HG03460 (cell line): ENCODE data around the gene CACNA1C.
A peak's percentile ranks its signal among the peaks of the same experiment; 100 is the strongest.

Experiments
- ATAC-seq: cut with Tn5 transposase; IDR thresholded peaks from one replicate; pipeline ENCODE4 v1.9.1; 2021; ENCODE audit not compliant: unreplicated experiment

Gene CACNA1C

GRCh38 chr12:2052826-2053678, at the start of gene CACNA1C:
CACNA1C (plus strand) TSS chr12:2052987; CDS start chr12:2053563, 576 bp downstream.
- no peak for ATAC-seq

GRCh38 chr12:2003676-2004112, 49.1 kb upstream of the CACNA1C start:
- peak; percentile 34 for ATAC-seq

- peak; percentile 98 for ATAC-seq
These were observed 48.5 kb upstream of the CACNA1C start, which contains the start of gene DCP1B for GRCh38 chr12:2004113-2004929. DCP1B (minus strand) TSS chr12:2004457; CDS start chr12:2004431, 26 bp downstream.

GRCh38 chr12:2008677-2009076, 44.1 kb upstream of the CACNA1C start:
- no peak for ATAC-seq

GRCh38 chr12:2009623-2010022, 43.2 kb upstream of the CACNA1C start:
- no peak for ATAC-seq

- no peak for ATAC-seq
These were observed 40.9 kb upstream of the CACNA1C start for GRCh38 chr12:2011643-2012607.

GRCh38 chr12:2013086-2013485, 39.7 kb upstream of the CACNA1C start:
- ATAC-seq = no peak

GRCh38 chr12:2013527-2014223, 39.1 kb upstream of the CACNA1C start:
- no peak for ATAC-seq

- no peak for ATAC-seq
These were observed 38.6 kb upstream of the CACNA1C start for GRCh38 chr12:2014231-2014630.

- ATAC-seq = no peak
These were observed 35.8 kb upstream of the CACNA1C start for GRCh38 chr12:2016862-2017545.

GRCh38 chr12:2017546-2018337, 35.0 kb upstream of the CACNA1C start:
- no peak for ATAC-seq

GRCh38 chr12:2018391-2018790, 34.4 kb upstream of the CACNA1C start:
- no peak for ATAC-seq

GRCh38 chr12:2019126-2019525, 33.7 kb upstream of the CACNA1C start:
- ATAC-seq = no peak

GRCh38 chr12:2020511-2020910, 32.3 kb upstream of the CACNA1C start:
- no peak for ATAC-seq

GRCh38 chr12:2023365-2023764, 29.4 kb upstream of the CACNA1C start:
- no peak for ATAC-seq

- ATAC-seq = no peak
These were observed 25.4 kb upstream of the CACNA1C start for GRCh38 chr12:2027351-2027750.

- ATAC-seq = no peak
These were observed 22.9 kb upstream of the CACNA1C start for GRCh38 chr12:2029851-2030250.

GRCh38 chr12:2032506-2032905, 20.3 kb upstream of the CACNA1C start:
- no peak for ATAC-seq
